Smooth muscle cell of the brain vasculature (primary cell): ENCODE measurements around the gene ANTXRL.
"Not testable (repeated sequence)": the region's sequence is repeated elsewhere in the genome, so short reads cannot be mapped to it uniquely, and the experiment has no call there.

Experiments used
- DNase-seq: peaks from one replicate; pipeline ENCODE4 v3.0.0-alpha.2; 2012; ENCODE audit warnings: low read depth, low spot score

ANTXRL gene

GRCh38 chr10:46273506-46274477, 13.0 kb upstream of the ANTXRL start:
- no peak for DNase-seq

DNA sequence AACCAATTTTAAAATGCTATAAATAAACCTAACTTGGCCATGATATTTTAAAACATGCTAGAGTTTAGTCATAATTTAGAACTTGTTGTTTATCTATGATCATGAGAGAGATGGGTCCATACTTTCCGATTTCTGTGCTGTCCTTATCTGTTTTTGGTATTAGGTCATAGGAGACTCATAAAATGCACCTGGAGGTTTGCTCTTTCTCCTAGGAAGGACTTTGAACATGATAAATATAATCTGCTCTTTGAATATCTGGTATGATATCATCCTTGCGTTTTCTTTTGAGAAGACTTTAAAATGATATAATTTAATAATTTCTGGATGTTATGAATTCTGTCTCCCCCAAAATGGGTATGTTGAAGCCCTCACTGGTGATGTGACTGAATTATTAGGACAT, 9.0 kb upstream of the ANTXRL start:
- no peak for DNase-seq

GRCh38 chr10:46282421-46282831, 4.4 kb upstream of the ANTXRL start:
- DNase-seq: not testable (repeated sequence)

DNA sequence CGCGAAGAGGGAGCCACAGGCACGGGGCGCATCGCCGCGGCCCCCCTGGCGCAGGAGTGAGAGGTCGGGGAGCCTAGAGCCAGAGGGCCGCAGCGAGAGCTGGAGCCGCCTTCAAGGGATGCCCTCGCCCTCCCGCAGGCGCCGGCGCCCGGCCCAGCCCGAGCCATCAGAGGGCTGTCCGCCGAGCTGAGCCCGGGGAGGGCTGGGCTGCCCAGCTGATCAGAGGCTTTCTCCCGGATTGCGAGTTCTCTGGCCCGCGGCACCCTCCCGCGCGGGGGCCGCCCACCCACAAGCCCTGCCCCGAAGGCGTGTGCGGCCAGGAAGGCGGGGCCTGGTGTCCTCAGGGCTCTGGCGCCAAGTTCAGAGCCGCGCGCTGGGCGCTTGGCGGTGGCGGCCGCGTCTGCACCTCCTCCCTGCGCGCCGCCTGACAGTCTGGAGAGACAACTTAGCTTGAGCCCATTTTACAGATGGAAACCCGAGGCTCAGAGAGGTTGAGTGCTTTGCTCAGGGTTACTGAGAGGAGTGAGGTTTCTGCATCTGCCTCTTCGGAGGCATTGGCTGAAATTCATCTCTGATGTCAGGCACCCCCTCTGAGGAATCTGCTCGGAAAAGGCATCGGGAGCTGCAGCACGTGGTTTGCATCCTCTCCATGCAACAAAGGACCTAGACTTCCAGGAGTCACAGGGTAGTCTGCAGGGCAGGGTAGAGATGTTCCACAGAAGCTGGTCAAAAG, 3.8 kb upstream of the ANTXRL start:
- DNase-seq: no peak

DNA sequence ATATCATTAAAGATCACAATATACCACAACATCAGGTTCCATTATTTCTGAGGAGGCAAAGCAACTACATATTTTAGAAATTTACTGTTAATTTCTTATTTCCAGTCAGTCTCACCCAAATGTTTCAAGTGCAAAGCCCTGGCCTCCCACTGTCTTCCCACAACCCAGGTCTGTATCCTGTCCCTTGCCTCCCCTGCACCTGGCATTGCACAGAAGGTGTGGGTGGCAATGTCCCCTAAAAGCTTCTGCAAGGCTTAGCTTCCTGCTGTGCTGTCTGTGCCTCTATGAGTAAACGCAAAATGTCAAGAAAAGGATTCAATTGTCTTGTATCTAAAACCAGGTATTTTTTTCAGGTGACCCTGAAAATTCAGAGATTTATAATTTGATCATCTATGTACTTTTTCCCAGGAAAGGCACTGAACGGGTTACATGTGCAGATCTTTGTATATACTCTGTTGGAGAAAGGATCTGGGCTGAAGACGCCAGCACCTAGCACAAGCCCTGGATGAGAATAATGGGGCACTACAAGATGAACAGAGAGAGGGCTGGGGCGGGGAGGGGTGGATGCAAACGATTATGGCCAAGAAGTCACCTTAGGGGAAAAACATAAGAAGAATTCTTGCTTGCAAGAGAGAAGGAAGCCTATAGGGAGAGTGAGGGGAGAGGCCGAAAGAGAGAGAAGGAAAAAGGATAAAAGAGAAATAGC, 3.1 kb upstream of the ANTXRL start:
- DNase-seq: no peak

- no peak for DNase-seq
These were observed 2.2 kb upstream of the ANTXRL start for GRCh38 chr10:46284286-46285229.

GRCh38 chr10:46285300-46285699, 1.5 kb upstream of the ANTXRL start:
- DNase-seq: no peak

DNA sequence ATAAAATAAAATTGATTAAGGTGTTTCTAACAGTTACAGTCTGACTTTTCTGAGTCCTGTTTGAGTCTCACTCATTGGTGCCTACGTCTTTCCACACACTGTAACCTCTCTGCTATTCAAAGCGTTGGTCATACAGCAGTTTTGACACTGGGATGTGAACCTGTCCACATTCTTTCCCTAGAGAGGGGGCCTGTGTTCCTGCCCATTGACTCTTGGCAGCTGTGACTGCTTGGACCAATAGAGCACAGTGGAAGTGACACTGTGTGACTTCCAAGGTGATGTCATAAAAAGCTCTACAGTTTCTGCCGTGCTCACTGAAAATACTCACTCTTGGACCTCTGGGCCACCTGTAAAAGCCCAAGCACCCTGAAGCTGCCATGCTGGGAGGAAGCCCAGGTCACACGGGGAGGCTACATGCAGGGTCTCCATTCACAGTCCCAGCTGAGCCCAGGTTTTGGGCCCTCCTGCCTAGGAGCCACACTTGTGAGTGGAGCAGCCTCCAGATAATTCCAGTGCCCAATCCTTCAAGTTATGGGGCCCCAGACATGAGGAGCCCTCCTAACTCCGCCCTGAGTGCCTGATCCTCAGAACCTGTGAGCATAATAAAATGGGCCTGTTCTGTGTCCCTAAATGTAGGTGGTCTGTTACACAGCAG, 704 bp upstream of the ANTXRL start:
- no peak for DNase-seq

DNA sequence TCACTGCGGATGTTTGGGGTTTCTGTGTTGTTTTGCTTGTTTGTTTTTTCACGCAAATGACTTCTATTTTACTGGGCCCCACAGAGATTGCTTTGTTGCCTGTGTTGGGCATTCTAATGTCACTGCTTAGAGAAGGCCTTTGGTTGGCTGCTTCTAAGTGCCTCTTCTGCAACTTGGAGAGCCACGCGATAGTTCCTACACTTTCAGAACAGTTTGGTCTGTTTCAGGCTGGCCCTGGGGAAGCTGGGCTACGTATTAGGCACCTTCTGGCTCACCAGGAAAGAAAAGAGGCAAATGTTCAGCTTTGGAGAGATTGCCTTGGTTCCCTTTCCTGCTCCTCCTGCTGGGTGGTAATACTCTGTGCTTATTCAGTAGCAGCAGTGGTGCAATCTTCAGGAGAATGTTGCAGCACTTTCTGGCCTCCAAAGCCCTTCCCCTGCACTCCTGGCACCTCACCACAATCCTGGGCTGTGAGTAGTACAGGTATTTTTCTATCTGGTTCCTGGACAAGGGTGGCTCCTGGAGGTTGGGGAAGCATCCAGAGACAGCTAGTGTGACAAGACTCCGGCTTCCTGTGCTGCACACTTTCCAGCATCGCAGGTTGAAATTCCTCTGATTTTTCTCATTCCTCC, 1.2 kb downstream of the ANTXRL start:
- no peak for DNase-seq

GRCh38 chr10:46288601-46289206, 1.9 kb downstream of the ANTXRL start:
- DNase-seq: no peak

GRCh38 chr10:46289209-46289810, 2.5 kb downstream of the ANTXRL start:
- DNase-seq: no peak

DNA sequence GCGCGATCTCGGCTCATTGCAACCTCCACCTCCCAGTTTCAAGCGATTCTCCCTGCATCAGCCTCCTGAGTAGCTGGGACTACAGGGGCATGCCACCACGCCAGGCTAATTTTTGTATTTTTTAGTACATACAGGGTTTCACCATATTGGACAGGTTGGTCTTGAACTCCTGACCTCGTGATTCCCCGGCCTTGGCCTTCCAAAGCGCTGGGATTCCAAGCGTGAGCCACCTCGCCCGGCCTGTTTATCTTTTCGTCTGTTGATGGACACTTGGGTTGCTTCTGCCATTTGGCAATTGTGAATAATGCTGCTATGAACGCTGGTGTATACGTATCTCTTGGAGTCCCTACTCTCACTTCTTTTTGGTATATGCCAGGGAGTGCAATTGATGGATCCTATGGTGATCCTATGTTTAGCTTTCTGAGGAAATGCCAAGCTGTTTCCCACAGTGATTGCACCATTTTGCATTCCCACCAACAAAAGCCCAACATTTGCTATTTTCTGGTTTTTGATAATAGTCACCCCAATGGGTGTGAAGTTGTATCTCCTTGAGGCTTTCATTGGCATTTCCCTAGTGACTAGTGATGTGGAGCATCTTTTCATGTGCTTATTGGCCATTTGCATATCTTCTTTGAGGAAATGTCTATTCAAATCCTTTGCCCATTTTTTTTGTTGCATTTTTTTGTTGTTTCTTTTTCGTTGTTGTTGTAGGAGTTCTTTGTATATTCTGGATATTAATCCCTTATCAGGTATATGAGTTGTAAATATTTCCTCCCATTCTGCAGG, 3.5 kb downstream of the ANTXRL start:
- DNase-seq: no peak

- DNase-seq: no peak
These were observed 5.2 kb downstream of the ANTXRL start for GRCh38 chr10:46291817-46292572.

DNA sequence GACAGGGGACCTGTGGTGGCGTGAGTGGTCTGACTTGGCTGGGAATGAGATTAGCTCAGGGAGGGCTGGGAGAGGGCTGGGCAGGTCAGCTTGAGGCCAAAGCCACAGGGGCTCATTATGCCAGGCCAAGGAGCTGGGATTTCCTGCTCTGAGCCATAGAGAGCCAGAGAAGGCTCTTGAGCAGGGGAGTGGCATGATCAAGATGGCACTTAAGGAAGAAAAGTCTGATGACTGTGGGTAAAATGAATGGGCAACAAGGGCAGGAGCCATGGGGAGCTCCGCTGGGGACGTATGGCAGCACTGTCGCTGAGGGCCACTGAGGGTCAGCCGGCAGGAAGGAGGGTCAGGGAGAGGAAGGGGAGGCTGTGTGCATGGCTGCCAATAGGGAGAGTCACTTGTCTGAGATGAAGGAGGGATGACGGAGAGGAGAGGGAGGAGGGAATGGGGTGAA, 5.8 kb downstream of the ANTXRL start:
- DNase-seq: no peak

DNA sequence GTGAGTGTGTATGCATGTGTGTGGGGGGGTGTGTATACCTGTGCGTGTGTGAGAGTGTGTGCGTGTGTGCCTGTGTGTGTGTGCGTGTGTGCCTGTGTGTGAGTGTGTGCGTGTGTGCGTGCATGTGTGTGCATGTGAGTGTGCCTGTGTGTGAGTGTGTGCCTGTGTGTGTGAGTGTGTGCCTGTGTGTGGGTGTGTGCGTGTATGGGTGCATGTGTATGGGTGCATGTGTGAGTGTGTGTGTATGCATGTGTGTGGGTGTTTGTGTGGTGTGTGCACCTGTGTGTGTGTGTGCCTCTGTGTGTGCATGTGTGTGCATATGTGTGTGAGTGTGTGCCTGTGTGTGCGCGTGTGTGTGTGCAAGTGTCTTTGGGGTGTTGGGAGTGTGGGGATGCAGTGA, 6.4 kb downstream of the ANTXRL start:
- DNase-seq: no peak

DNA sequence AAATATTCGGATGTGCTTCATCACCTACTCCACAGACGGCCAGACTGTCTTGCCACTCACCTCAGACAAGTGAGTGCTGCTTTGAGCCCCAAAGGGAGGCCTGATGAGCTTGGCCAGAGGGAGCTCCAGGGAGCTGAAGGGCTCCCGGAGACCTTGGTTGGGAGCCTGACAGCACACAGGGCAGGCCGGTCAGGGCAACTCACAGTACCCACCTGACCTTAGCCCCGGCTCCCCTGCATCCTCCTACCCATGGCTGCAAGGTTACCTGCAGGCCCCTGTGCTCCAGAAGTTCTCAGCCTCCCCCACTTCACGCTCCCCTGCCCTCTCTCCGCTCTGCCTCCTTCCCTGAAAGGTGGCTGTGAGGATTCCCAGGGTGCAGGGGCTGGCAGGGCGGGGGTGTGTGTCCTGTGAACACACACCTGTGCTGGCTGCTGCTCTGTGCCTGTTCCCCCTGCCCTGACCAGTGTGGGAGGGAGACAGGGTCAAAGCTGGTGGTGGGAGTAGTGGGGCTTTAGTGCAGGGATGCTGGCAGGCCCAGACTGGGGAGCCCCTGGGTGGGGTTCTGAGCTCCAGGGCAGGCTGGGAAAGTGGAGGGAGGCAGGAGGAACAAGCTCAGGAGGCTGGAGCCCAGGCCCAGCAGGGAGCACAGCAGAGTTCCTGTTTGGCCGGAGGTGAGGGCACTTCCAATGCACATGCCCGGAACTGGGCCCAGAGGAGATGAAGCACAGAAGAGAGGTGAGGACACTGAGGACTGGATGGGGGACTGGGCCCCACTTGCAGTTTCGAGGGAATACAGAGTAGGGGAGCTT, 7.2 kb downstream of the ANTXRL start:
- no peak for DNase-seq
